ENCODE data around the gene IPMK. TPM values are rescaled to one million over a fixed set of nuclear protein-coding genes. Genes with fewer than 3 reads are reported as not detected.
A peak's percentile ranks its signal among the peaks of the same experiment; 100 is the strongest.

The IPMK gene
- total RNA-seq, 2 donors from 2014 or later = 5.6 to 10.0 TPM

DNA sequence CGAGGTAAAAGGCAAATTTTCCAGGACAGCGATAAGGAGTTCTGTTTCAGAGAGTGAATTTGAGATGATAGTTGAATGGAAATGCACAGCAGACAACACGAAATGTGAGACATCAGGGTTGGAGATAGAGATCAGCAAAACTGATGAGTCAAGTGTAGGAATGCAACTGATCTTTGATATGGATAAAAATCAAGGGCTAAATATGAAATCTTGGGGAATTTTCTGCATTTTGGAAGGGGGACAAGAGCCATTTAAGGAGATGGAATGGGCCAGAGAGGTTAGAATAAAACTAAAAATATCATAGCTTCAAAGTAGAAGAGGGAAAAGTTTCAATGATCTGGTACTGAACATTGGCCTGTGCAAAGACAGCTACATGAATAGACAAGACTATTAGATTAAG, 12.8 kb upstream of the IPMK start:
- no peaks in the 10 kb centered on the region for H3K9me3 Mint-ChIP-seq
- H3K4me1 Mint-ChIP-seq (ENCODE audit: low read depth in 2 of 2) = peaks cover 8 to 17% of the 10 kb centered on the region in 2 donors
- ATAC-seq = no peak
- H3K36me3 Mint-ChIP-seq = peaks cover 7% of the 10 kb centered on the region
- no peaks in the 10 kb centered on the region for H3K27me3 Mint-ChIP-seq
- H3K4me3 Mint-ChIP-seq = no peak overlapping the region
- DNase-seq (ENCODE audit: low spot score) = no peak
- H3K27ac Mint-ChIP-seq = no peak overlapping the region

GRCh38 chr10:58278962-58279307, 11.2 kb upstream of the IPMK start:
- ATAC-seq (no peak), DNase-seq (ENCODE audit: low spot score) (no peak)
- no peak overlapping the region for H3K27ac Mint-ChIP-seq
- H3K9me3 Mint-ChIP-seq = no peaks in the 10 kb centered on the region
- peaks cover 7% of the 10 kb centered on the region for H3K36me3 Mint-ChIP-seq
- no peaks in the 10 kb centered on the region for H3K27me3 Mint-ChIP-seq
- peaks cover 8 to 17% of the 10 kb centered on the region in 2 donors for H3K4me1 Mint-ChIP-seq (ENCODE audit: low read depth in 2 of 2)
- no peak overlapping the region for H3K4me3 Mint-ChIP-seq

DNA sequence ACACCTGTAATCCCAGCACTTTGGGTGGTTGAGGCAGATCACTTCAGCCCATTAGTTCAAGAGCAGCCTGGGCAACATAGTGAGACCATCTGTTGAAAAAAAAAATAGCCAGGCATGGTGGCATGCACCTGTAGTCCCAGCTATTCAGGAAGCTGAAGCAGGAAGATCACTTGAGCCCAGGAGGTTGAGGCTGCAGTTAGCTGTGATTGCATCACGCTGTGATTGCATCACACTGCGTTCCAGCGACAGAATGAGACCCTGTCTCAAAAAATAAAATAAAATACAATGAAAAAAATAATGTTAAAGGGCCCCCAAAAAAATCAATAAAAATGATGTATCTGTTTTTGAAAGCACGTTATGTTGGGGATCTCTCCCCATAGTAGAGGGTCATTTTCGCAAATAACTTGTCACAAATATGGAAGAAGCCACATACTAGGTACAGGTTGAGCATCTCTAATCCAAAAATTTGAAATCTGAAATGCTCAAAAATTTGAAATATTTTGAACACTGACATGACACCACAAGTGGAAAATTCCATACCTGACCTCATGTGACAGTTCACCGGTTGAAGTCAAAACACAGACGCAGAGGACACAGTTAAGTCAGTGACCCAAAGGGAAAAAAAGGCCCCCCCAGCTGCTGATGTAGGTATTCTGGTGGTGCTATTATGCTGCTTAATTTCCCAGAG, 10.7 kb upstream of the IPMK start:
- H3K36me3 Mint-ChIP-seq = peaks cover 7% of the 10 kb centered on the region
- no peaks in the 10 kb centered on the region for H3K27me3 Mint-ChIP-seq
- H3K9me3 Mint-ChIP-seq = no peaks in the 10 kb centered on the region
- H3K4me3 Mint-ChIP-seq = no peak overlapping the region
- no peak for ATAC-seq
- no peak for DNase-seq (ENCODE audit: low spot score)
- peaks cover 8 to 20% of the 10 kb centered on the region in 2 donors for H3K4me1 Mint-ChIP-seq (ENCODE audit: low read depth in 2 of 2)
- H3K27ac Mint-ChIP-seq = no peak overlapping the region

- no peaks in the 10 kb centered on the region for H3K9me3 Mint-ChIP-seq
- H3K27me3 Mint-ChIP-seq = no peaks in the 10 kb centered on the region
- H3K4me1 Mint-ChIP-seq (ENCODE audit: low read depth in 2 of 2) = peaks cover 3 to 13% of the 10 kb centered on the region in 2 donors
- ATAC-seq = no peak
- H3K27ac Mint-ChIP-seq = no peak overlapping the region
- H3K36me3 Mint-ChIP-seq = peaks cover 7% of the 10 kb centered on the region
- no peak overlapping the region for H3K4me3 Mint-ChIP-seq
- no peak for DNase-seq (ENCODE audit: low spot score)
These were observed 8.2 kb upstream of the IPMK start for GRCh38 chr10:58275908-58276307.

GRCh38 chr10:58275261-58275660, 7.6 kb upstream of the IPMK start:
- Mint-ChIP-seq H3K27ac (peak overlapping the region in 1 of 2 donors; percentile 20), H3K36me3 (peaks cover 4% of the 10 kb centered on the region), H3K9me3 (no peaks in the 10 kb centered on the region), H3K4me3 (no peak overlapping the region), H3K27me3 (no peaks in the 10 kb centered on the region), H3K4me1 (ENCODE audit: low read depth in 2 of 2) (peaks cover 3 to 9% of the 10 kb centered on the region in 2 donors)
- DNase-seq (ENCODE audit: low spot score) (no peak), ATAC-seq (no peak)

GRCh38 chr10:58269782-58270290, 2.1 kb upstream of the IPMK start:
- Mint-ChIP-seq H3K27me3 (no peaks in the 10 kb centered on the region), H3K4me3 (peak overlapping the region; percentile 87), H3K27ac (peak overlapping the region; percentile 89 to 94), H3K4me1 (ENCODE audit: low read depth in 2 of 2) (peaks cover 23 to 39% of the 10 kb centered on the region in 2 donors), H3K9me3 (no peaks in the 10 kb centered on the region), H3K36me3 (no peaks in the 10 kb centered on the region)
- ATAC-seq (no peak), DNase-seq (ENCODE audit: low spot score) (no peak)

DNA sequence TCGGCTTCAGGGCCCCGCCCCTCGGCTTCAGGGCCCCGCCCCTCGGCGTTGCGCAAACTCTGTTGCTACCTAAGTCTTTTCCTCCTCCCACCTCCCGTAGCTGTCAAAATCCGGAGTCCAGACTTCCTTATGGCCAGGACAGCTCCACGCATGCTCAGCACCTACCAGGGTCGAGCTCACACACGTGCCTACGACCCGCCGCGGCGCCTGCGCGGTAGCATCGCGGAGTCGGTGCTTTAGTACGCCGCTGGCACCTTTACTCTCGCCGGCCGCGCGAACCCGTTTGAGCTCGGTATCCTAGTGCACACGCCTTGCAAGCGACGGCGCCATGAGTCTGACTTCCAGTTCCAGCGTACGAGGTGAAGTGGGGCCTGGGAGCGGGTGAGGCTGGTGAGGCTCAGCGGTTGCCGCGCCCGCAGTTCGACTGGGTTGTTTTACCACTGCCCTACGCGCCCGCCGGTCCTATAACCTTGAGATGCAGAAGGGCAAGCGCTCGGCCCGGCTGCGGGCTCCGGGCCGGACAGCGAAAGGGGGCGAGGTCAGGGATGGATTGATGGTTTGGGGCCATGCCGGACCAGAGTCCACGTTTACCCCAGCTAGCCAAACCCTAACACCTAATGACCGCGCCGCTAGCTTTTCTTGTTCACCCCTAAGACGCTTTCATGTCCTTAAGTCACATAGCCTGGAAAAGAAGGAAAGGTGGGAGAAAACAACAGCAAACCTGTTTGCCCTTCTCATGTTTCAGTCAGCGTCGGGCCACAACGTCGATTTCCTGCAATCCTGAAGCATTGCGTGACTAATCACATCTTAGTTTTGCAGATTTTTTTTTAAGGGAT, 1.5 kb upstream of the IPMK start, which contains the start of gene CISD1:
Gene CISD1 (plus strand): TSS at position 217 of the 836 bp plus-strand sequence. CDS start 112 bp downstream, at position 329.
- H3K4me1 Mint-ChIP-seq (ENCODE audit: low read depth in 2 of 2) = peaks cover 23 to 46% of the 10 kb centered on the region in 2 donors
- DNase-seq (ENCODE audit: low spot score) = peak; percentile 97
- no peaks in the 10 kb centered on the region for H3K27me3 Mint-ChIP-seq
- H3K4me3 Mint-ChIP-seq = peak within 1 kb of the TSS; percentile 87
- H3K36me3 Mint-ChIP-seq = no peaks in the 10 kb centered on the region
- no peaks in the 10 kb centered on the region for H3K9me3 Mint-ChIP-seq
- peak within 1 kb of the TSS; percentile 89 to 94 for H3K27ac Mint-ChIP-seq
- peak; percentile 84 to 89 for ATAC-seq

- Mint-ChIP-seq H3K9me3 (no peaks in the 10 kb centered on the region), H3K27me3 (no peaks in the 10 kb centered on the region), H3K4me1 (ENCODE audit: low read depth in 2 of 2) (peaks cover 23 to 47% of the 10 kb centered on the region in 2 donors), H3K27ac (peak overlapping the region; percentile 89 to 94), H3K4me3 (peak overlapping the region; percentile 87), H3K36me3 (no peaks in the 10 kb centered on the region)
- DNase-seq (ENCODE audit: low spot score) (no peak), ATAC-seq (no peak)
These were observed 806 bp upstream of the IPMK start for GRCh38 chr10:58268454-58268945.

DNA sequence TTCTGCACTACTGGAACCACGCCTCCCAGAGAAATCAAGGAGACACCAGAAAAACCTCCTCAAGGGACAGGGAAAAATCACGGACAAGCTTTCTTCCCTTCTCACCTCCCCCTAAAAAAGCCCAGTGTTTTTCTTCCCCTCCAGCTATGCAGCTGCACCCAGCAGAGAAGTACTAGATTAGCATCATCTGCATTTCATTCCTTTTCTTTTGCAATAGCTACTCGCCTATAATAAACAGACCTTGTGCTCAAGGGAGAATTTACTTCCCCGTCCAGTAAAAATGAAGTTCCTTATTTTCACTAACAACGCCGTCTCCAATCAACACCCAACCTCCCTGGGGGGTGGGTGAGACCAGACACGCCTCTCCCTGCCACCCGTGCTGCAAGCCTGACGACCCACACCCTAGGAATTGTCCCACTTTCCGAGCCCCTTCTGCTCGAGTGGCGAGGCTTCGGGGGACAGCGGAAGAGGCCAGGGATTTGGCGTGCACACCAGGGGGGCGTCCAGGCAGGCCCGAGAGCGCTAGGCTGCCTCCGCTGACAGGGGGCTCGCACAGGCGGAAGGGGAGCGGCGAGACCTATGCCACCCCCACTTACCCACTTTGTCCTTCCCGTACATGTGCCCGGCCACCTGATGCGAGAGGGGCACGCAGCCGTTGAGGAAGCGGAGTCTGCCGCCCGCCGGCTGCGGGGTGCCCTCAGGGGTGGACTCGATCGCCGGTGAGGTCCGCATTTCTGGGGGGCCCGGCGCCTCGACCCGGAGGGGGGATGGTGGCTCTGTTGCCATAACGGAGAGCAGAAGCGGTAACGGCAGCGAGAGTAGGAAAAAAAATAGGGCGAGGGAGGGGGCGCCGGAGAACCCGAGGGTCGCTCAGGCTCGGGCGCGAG, 625 bp downstream of the IPMK start:
- H3K36me3 Mint-ChIP-seq = no peaks in the 10 kb centered on the region
- no peaks in the 10 kb centered on the region for H3K27me3 Mint-ChIP-seq
- DNase-seq (ENCODE audit: low spot score) (peak; percentile 71), ATAC-seq (peak in 1 of 2 donors; percentile 7)
- H3K4me3 Mint-ChIP-seq = peak overlapping the region; percentile 87
- peak overlapping the region; percentile 89 to 97 for H3K27ac Mint-ChIP-seq
- peaks cover 23 to 50% of the 10 kb centered on the region in 2 donors for H3K4me1 Mint-ChIP-seq (ENCODE audit: low read depth in 2 of 2)
- no peaks in the 10 kb centered on the region for H3K9me3 Mint-ChIP-seq

GRCh38 chr10:58266003-58266825, 1.5 kb downstream of the IPMK start:
- peaks cover 23 to 50% of the 10 kb centered on the region in 2 donors for H3K4me1 Mint-ChIP-seq (ENCODE audit: low read depth in 2 of 2)
- peak in 1 of 2 donors; percentile 5 for ATAC-seq

GRCh38 chr10:58265249-58265648, 2.4 kb downstream of the IPMK start:
- Mint-ChIP-seq H3K4me1 (ENCODE audit: low read depth in 2 of 2) (peaks cover 23 to 55% of the 10 kb centered on the region in 2 donors), H3K4me3 (peak overlapping the region; percentile 87), H3K27ac (peak overlapping the region in 1 of 2 donors; percentile 97), H3K36me3 (no peaks in the 10 kb centered on the region), H3K9me3 (no peaks in the 10 kb centered on the region), H3K27me3 (no peaks in the 10 kb centered on the region)
- DNase-seq (ENCODE audit: low spot score) (no peak), ATAC-seq (no peak)

More at GRCh38 chr10:58266003-58266825, 1.5 kb downstream of the IPMK start:
- peak overlapping the region; percentile 89 to 97 for H3K27ac Mint-ChIP-seq
- H3K4me3 Mint-ChIP-seq = peak overlapping the region; percentile 87
- no peaks in the 10 kb centered on the region for H3K9me3 Mint-ChIP-seq
- no peaks in the 10 kb centered on the region for H3K36me3 Mint-ChIP-seq
- H3K27me3 Mint-ChIP-seq = no peaks in the 10 kb centered on the region
- no peak for DNase-seq (ENCODE audit: low spot score)

DNA sequence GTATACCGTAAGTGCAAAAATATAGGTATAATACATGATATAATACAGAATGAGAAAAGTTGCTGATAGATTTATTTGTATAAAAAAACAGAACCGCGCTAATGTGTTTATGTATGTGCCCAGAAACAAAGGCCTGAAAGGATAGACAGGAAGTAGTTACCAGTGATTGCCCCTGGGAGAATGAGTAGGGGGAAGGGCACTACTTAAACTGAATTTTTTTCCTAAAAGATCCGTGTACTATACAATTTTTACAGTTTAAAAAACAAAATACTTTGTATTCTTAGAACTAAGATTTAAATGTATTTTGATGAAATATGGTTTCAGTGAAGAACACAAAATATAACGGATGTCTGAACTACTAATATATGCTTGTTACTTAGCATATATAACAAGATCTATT, 2.9 kb downstream of the IPMK start:
- ATAC-seq = no peak
- H3K36me3 Mint-ChIP-seq = no peaks in the 10 kb centered on the region
- H3K4me3 Mint-ChIP-seq = peak overlapping the region; percentile 87
- peaks cover 23 to 55% of the 10 kb centered on the region in 2 donors for H3K4me1 Mint-ChIP-seq (ENCODE audit: low read depth in 2 of 2)
- H3K9me3 Mint-ChIP-seq = no peaks in the 10 kb centered on the region
- no peak overlapping the region for H3K27ac Mint-ChIP-seq
- no peaks in the 10 kb centered on the region for H3K27me3 Mint-ChIP-seq
- DNase-seq (ENCODE audit: low spot score) = no peak
